BJ (cell line): ENCODE results near the gene HDAC6. TPM values are rescaled to one million over a fixed set of nuclear protein-coding genes. Genes with fewer than 3 reads are reported as not detected.

Source experiments
- CTCF ChIA-PET: fragments of 350-600 bp; formaldehyde crosslinking; extraction: SDS; loops from one replicate; lab custom pipeline; 2021; ENCODE audit warnings: antibody characterized with exemption, inconsistent platforms; lab: Yijun Ruan, JAX
- POLR2A ChIA-PET: fragments of 300-600 bp; sonication (Branson Sonifier 250); formaldehyde crosslinking; extraction: SDS; loops from one replicate; lab custom pipeline; 2021; ENCODE audit warnings: antibody characterized with exemption; lab: Charles Lee
- DNase-seq: peaks from one replicate; pipeline ENCODE4 v3.0.0-alpha.2; 2011; ENCODE audit warnings: low read depth
- H3K27me3 ChIP-seq: 2 replicates; pipeline ENCODE4 v1.6.0; 2011; ENCODE audit warnings: low read length; ENCODE audit not compliant: control insufficient read depth, insufficient read depth
- H3K36me3 ChIP-seq: 2 replicates; pipeline ENCODE4 v1.5.1; 2011; ENCODE audit warnings: low read length; ENCODE audit not compliant: control insufficient read depth, insufficient read depth
- H3K4me3 ChIP-seq: 2 replicates; pipeline ENCODE4 v1.5.1; 2011; ENCODE audit warnings: low read depth, mild to moderate bottlenecking, control low read depth, low read length
- CTCF ChIP-seq: IDR thresholded peaks from 2 replicates; pipeline ENCODE4 v1.5.1; 2011; ENCODE audit warnings: low read depth, mild to moderate bottlenecking, control low read depth, inconsistent platforms, low read length, moderate library complexity; ENCODE audit not compliant: insufficient read depth
- polyA plus RNA-seq: library from polyadenylated mRNA; depleted of rRNA; stranded (reverse); fragments of >200 nt; gene quantifications from 2 replicates; pipeline ENCODE4 v1.2.3, GENCODE V29; 2011

Gene HDAC6
- polyA plus RNA-seq, 1 experiment, result 32.1 TPM

- TF ChIP-seq CTCF, result peak; percentile 33
- CTCF ChIA-PET, result interaction anchor here (0.8 kb wide), 1 partner anchor 151 kb away, joined by 3 read pairs; no protein-coding TSS in a partner anchor
- H3K4me3 ChIP-seq, result no peak within 1 kb of the TSS
- POLR2A ChIA-PET, result no interaction called here
- no peak for DNase-seq
- no peaks in the 10 kb centered on the region for H3K27me3 ChIP-seq
- no peaks in the 10 kb centered on the region for H3K36me3 ChIP-seq
Observed at GRCh38 chrX:48761674-48762471, 40.0 kb upstream of the HDAC6 start, which contains the start of gene GLOD5. Gene GLOD5, plus strand, starts transcription at chrX:48761747. Its CDS starts 44 bp downstream, at chrX:48761791.

- no peaks in the 10 kb centered on the region for H3K36me3 ChIP-seq
- no peak overlapping the region for H3K4me3 ChIP-seq
- H3K27me3 ChIP-seq, result no peaks in the 10 kb centered on the region
- no peak for DNase-seq
- ChIA-PET CTCF (interaction anchor here (0.6 kb wide), 1 partner anchor 106 kb away, joined by 3 read pairs; no protein-coding TSS in a partner anchor), POLR2A (interaction anchor here (0.6 kb wide), 1 partner anchor 141 kb away, joined by 8 read pairs; no protein-coding TSS in a partner anchor)
- no peak for TF ChIP-seq CTCF
Observed at GRCh38 chrX:48769230-48769629, 32.6 kb upstream of the HDAC6 start.

- no peak for DNase-seq
- POLR2A ChIA-PET, result no interaction called here
- no peak overlapping the region for H3K4me3 ChIP-seq
- no peaks in the 10 kb centered on the region for H3K36me3 ChIP-seq
- H3K27me3 ChIP-seq, result no peaks in the 10 kb centered on the region
- CTCF ChIA-PET, result no interaction called here
- no peak for TF ChIP-seq CTCF
Observed at GRCh38 chrX:48770296-48770695, 31.6 kb upstream of the HDAC6 start.

DNA sequence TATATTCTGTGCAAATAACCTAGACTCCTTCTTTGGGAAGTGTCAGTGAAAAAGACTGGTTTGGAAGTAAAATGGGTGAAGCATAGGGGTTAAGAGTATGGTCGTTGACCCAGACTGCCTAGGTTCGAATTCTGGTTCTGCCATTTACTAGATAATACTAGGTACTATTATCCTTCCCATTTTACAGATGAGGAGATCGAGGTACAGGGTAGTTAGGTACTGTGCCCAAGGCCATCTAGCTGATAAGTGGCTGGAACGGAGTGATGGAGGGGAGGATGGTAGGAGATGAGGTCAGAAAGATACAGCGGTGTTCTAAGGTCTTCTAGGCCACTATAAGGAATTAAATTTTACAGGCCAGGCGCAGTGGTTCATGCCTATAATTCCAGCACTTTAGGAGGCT lies 29.3 kb upstream of the HDAC6 start:
- Histone ChIP-seq H3K4me3 (no peak overlapping the region), H3K36me3 (no peaks in the 10 kb centered on the region), H3K27me3 (no peaks in the 10 kb centered on the region; the same call in 1 of the 2 replicates)
- DNase-seq, result no peak
- ChIA-PET CTCF (no interaction called here), POLR2A (no interaction called here)
- TF ChIP-seq CTCF, result no peak

DNA sequence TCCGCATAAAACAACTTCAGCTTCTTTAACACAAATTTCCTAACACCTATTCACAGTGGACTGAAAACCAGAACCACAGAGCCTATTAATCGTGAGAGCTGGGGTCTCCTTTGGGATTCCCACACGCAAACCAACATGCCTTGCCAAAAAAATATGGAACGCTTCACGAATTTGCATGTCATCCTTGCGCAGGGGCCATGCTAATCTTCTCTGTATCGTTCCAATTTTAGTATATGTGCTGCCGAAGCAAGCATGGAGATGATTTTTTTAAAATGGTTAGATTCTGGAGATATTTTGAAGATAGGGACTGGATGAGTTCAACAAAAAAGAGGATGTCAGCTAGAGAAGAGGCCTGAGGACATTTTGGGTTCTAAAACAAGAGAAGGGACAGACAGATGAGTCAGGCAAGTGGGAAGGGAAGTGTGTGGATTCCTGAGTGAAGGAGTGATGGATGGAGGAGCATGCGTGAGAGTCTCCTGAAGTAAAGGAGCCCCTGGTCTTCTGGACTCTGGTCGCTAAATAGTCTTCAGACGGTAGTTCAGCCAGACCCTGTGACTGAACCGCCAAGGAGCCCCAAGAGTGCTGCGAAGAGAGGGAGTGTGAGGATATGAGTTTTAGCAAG lies 24.9 kb upstream of the HDAC6 start:
- Histone ChIP-seq H3K4me3 (no peak overlapping the region), H3K27me3 (no peaks in the 10 kb centered on the region; the same call in 1 of the 2 replicates), H3K36me3 (no peaks in the 10 kb centered on the region)
- ChIA-PET POLR2A (no interaction called here), CTCF (interaction anchor here (0.6 kb wide), 1 partner anchor 155 kb away, joined by 4 read pairs; no protein-coding TSS in a partner anchor)
- DNase-seq, result no peak
- TF ChIP-seq CTCF, result no peak
